H1 (cell line): ENCODE data around the gene RCE1.

Source experiments
- BACH1 ChIP-seq: IDR thresholded peaks from 2 replicates; pipeline ENCODE4 v1.6.1; 2012; ENCODE audit warnings: low read length, improper control_type of control experiment
- CREB1 ChIP-seq: IDR thresholded peaks from 2 replicates; pipeline ENCODE4 v1.6.1; 2012; ENCODE audit warnings: inconsistent platforms
- EZH2 ChIP-seq: fragments of 200-600 bp; sonication (generic); IDR thresholded peaks from 2 replicates; pipeline ENCODE4 v1.7.1; 2012; ENCODE audit warnings: low read depth, mild to moderate bottlenecking, moderate library complexity, low read length, inconsistent platforms; ENCODE audit not compliant: severe bottlenecking
- NANOG ChIP-seq: IDR thresholded peaks from 2 replicates; pipeline ENCODE4 v1.6.1; 2011; ENCODE audit warnings: low read length, low read depth, mild to moderate bottlenecking, inconsistent platforms; ENCODE audit not compliant: insufficient read depth, poor library complexity, severe bottlenecking
- POLR2A ChIP-seq, 2 experiments: IDR thresholded peaks; 1 replicate in 1 of 2; 2 replicates in 1 of 2; pipeline ENCODE4 v1.6.1; 2011; ENCODE audit warnings: low read depth in 2 of 2, low read length in 2 of 2, mild to moderate bottlenecking in 2 of 2; ENCODE audit errors: control extremely low read depth in 1 of 2
- SIX5 ChIP-seq: IDR thresholded peaks from 2 replicates; pipeline ENCODE4 v1.6.1; 2011; ENCODE audit warnings: mild to moderate bottlenecking, low read depth, low read length
- ZNF274 ChIP-seq: IDR thresholded peaks from 2 replicates; pipeline ENCODE4 v1.7.0; 2012; ENCODE audit warnings: low read length, borderline replicate concordance; ENCODE audit errors: extremely low read depth
- TF ChIP-seq, protein P1 (sequence below), 3 experiments: IDR thresholded peaks; 1 replicate in 2 of 3; 2 replicates in 1 of 3; pipeline versions ENCODE4 v1.5.1 to v1.6.1; 2011; ENCODE audit warnings: low read length in 3 of 3, mild to moderate bottlenecking in 3 of 3, inconsistent platforms in 2 of 3, low read depth in 1 of 3, moderate library complexity in 1 of 3; ENCODE audit not compliant: insufficient read depth in 1 of 3; ENCODE audit errors: control extremely low read depth in 1 of 3

DNA sequence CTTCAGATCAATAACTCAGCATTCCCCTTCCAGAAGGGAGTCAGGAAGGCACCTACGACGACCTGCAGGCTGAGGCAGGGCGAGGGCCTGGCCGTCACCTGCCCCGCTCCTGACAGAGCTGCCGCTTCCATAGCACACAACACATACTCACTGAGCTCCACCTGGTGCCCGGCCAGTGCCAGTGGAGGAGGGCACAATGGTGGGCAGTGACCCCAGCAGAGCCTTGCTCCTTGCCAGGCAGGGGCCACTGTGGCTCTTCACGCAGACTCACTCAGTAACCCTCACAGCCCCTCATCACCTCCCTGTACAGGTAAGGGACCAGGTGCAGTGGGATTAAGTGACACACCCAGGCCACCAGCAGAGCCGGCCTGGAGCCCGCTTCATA, 38.2 kb downstream of the RCE1 start:
- TF ChIP-seq ZNF274 (no peak), EZH2 (no peak), SIX5 (no peak), POLR2A (IDR thresholded peaks at IDR 0.05; ENCODE audit: control extremely low read depth in 1 of 2, low read depth in 2 of 2, low read length in 2 of 2) (no peak), NANOG (no peak), BACH1 (no peak), CREB1 (no peak)
- TF ChIP-seq, protein P1, sequence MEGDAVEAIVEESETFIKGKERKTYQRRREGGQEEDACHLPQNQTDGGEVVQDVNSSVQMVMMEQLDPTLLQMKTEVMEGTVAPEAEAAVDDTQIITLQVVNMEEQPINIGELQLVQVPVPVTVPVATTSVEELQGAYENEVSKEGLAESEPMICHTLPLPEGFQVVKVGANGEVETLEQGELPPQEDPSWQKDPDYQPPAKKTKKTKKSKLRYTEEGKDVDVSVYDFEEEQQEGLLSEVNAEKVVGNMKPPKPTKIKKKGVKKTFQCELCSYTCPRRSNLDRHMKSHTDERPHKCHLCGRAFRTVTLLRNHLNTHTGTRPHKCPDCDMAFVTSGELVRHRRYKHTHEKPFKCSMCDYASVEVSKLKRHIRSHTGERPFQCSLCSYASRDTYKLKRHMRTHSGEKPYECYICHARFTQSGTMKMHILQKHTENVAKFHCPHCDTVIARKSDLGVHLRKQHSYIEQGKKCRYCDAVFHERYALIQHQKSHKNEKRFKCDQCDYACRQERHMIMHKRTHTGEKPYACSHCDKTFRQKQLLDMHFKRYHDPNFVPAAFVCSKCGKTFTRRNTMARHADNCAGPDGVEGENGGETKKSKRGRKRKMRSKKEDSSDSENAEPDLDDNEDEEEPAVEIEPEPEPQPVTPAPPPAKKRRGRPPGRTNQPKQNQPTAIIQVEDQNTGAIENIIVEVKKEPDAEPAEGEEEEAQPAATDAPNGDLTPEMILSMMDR (IDR thresholded peaks at IDR 0.05; ENCODE audit: control extremely low read depth in 1 of 3, insufficient read depth in 1 of 3, low read depth in 1 of 3, low read length in 3 of 3) = no peak
